GM18519 (cell line): Measurements from ENCODE around the gene ATG101.

ENCODE experiments used
- ATAC-seq: cut with Tn5 transposase; IDR thresholded peaks from one replicate; pipeline ENCODE4 v1.9.1; 2021; ENCODE audit warnings: mild to moderate bottlenecking, moderate library complexity; ENCODE audit not compliant: unreplicated experiment, low FRiP score

Gene ATG101

DNA sequence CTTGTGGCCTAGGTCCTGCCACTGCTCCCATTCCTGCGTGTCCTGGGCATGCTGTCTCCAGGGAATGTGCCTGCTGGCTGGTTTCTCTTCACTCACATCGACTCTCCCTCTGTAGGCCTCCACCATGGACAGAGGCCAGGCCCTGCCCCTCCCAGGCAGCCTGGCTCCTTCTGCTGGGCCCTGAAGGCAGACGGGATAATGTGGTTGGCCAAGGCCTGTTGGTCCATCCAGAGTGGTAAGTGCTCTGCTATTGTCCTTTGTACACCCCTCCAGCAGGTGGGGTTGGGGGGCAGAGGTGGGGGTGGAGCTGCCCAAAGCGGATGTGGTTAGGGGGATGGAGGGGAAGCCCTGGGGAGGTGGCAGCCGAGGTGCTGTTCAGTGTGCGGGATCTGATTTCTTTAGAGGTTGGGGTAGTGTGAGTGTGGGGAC lies 28.1 kb upstream of the ATG101 start:
- no peak for ATAC-seq

DNA sequence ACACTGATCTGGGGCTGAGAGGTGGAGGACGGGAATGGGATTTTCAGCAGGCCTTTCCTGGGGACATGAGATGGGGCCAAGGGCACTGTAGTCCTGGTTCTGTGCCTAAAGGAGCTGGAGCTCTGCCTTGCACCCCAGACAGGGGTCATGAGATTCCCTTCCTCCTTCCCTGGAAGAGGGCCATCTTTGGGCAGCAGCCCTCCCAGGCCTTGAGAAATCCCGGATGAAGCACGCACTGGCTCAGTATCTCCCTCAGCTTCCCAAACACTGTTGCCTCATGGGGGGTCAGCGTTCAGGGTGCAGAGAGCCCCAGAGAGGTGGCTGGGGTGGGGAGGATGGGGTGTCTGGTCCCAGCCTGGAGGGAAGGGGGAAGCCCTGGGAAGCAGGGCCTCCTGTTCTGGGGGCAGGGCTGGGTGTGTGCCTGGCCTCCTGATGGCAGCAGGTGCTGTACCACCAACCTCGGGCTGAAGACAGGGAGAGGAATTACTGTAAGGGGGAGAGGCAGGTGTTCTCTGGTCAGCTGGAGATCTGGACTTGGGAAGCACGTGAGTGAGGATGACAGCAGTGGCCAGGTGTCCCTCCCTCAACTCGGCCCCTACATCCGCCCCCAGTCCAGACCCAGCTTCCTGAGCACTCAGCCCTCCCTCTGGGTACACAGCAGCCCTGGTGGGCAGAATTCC lies 26.9 kb upstream of the ATG101 start:
- no peak for ATAC-seq

DNA sequence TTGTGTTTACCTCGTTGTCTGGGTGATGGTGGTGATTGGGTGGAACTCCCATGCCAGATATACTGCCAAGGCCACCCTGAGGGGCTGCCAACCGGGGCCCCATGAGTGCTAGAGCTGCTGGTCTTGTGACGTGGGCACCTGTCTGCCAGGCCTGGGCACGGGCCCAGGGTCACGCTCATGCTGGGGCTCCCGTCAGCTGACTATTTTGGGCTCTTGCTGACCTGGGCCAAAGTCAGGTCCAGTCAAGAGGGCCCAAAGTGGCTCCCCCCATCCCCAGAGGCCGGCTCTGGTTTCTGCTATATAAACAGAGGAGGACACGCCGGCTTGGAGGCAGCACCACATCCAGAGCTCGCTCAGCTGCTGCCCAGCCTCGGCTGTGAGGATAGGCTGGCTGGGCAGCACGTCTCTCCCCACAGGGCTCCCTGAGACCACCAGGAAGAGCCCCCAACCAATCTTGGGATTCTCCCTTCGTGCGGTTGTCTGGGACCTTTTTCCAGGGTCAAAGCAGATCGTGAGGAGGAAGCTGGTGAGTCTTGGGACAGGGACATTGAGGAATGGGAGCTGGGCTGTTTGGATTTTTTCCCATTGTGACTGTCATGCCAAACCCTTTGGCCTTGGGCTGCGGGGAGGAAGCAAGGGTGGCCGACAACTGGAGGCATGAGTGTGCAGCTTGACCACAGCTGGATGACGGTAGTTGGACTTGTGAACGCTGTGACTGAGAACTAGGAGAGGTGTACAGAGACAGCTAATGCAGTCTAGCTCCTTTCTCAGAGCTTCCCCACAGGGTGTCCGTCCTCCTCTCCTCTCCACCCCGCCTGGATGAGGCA lies 26.2 kb upstream of the ATG101 start:
- ATAC-seq, result no peak

DNA sequence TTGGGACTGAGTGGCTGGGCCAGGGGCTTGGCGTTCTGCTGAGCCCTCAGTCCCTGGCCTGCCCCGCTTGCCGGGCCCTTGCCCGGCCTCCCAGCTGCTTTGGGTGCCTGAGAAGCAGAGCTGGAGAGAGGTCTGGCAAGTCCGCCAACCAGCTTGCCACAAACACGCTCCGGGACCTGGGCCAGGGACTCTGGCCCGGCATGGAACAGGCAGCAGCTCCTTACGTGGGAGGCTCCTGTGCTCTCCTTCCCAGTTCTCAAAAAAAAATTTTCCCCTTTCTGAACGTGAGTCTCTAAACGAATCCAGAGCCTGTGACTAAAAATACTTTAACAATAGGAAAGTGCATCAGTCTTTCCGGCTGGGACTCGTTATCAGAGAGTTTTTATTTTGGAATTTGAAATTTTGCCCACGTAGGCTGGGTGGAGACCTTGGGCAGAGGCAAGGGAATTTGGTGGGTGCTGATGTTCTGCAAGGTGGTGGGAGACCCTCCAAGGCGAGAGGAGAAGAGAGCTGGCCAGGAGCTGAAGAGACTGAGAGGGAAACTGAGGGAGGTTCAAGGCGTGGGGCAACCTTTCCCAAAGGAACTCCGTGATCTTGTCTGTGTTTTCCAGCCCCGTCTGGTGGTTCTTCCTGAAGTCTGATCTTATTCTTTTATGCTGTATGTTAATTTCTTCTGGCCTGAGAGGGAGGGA lies 25.3 kb upstream of the ATG101 start:
- no peak for ATAC-seq

DNA sequence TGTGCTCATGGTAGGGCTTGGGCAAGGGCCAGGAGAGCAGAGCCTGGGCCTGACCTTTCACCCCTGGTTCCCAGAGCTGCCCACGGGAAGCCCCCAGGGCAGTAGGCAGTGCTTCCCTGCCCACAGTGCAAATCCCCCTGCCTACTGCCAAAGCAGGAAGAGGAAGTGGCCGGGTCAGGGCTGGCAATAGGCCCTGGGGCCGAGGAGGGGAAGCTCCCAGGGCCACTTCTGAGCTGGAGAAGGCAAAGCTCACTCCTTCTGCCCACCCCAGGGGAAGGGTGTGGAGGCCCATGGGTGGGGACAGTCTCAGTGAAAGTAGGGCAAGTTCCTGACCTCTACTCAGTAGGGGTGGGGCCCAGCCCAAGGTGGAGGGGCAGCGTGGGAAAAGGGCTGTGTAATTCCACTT lies 24.0 kb upstream of the ATG101 start:
- ATAC-seq, result no peak

DNA sequence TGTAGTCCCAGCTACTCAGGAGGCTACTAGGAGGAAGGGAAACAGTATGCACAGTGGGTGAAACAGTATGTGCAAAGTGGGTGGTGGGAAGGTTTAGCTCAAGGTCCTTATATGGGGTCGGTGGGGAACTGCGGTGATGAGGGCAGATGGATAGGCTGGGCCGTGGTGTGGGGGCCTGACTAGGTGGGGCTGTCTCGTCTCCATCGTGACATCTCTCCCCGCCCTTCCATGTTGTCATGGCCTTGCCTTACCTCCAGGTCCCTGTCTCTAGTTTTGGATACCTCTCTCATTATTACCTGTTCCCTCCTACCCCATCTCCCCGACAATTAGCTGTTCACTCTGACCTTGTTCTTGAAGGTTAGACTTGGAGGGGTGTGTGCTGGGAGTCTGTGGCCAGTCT lies 22.9 kb upstream of the ATG101 start:
- no peak for ATAC-seq

DNA sequence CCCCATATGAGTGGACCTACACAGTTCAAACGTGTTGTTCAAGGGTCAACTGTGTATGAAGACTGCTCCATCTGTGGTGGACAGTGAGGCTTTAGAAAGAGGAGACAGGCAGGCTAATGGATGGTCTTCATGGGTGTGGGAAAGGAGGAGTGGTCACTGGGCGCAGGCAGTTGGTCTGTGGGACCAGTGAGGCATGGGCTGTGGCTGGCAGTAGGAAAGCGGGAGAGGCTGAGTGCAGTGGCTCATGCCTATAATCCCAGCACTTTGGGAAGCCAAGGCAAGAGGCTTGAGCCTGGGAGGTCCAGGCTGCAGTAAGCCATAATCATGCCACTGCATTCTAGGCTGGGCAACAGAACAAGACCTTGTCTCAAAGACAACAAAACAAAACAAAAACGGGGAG lies 20.5 kb upstream of the ATG101 start:
- no peak for ATAC-seq

DNA sequence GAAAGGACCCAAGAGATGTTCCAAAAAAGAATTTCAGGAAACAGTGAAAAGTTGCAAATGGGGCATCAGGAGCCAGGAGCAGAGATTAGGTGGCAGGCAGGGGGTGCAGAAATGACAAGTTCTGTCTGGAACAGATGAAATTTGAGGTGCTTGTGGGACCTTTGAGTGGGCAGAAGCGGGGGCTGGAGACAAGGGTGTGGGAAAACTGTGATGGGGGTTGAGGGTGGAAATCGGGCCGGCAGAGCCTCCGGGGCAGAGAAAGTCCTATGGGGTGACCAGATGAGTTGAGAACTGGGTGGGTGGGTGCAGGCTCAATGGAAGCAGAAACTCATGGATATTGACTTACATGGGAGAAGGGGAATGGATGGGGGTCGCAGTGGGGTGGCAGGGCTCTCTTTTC lies 20.1 kb upstream of the ATG101 start:
- no peak for ATAC-seq

DNA sequence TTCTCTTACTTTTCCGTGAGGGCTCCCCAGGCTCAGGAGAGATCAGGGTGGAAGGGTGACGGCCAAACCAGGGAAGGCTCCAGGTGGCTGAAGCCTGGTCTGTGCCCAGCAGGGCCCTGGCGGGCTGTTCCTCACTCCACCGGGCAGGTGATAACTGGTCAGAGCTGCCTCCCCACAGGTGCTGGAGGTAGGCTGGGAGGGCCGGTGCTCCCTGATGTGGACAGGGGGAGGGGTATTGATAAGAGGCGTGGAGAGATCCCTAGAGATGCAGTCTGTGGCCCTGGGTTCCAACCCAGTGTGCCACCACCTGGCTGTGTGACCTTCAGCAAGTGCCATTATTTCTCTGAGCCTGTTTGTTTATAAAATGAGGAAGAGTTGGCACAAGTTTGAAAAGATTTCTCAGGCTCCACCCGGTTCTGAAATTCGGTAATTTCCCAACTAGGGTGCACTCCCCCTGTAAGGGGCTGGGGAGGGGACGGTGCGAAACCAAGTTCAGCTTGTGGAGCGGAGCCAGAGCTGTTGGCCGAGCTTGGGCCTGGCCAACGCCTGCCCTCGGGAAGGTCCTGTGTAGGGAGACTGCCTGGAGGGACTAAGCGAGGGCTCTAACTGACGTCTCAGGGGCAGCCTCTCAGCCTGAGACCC lies 19.5 kb upstream of the ATG101 start:
- ATAC-seq, result no peak

DNA sequence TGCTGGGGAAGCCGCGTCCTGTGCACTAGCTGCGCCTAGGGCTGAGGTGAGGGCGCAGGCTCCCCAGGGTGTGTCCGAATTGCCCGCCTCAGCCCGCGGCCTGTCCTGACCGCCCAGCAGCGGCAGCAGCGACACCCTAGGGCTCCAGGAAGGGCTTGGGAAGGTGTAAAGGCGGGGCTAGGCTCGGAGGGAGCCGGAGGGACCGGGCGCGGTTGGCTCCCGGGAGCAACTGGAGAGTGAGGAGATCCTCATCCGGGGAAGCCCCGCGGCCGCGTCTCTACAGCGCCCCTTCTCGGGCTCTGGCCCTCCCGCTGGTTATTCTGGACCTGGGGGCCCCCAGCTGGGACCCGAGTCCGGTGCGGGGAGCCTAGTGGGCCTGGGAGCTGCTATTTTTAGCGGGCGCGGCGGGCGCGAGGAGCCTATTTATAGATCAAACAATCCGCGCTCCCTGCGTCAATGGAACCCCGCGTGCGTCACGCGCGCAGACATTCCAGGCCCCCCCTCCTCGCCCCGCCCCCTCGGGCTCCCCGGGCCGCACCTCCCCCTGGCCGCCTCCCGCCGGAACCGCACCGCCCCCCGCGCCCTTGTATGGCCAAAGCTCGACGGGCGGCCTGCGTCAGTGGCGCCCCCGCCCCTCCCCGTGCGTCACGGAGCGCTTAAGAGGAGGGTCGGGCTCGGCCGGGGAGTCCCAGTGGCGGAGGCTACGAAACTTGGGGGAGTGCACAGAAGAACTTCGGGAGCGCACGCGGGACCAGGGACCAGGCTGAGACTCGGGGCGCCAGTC lies 18.8 kb upstream of the ATG101 start, which contains the start of gene NR4A1:
TSS of gene NR4A1 (plus strand) at position 685 of the 784 bp plus-strand sequence. CDS start 2,887 bp downstream, outside the sequence.
- ATAC-seq, result peak; percentile 47

DNA sequence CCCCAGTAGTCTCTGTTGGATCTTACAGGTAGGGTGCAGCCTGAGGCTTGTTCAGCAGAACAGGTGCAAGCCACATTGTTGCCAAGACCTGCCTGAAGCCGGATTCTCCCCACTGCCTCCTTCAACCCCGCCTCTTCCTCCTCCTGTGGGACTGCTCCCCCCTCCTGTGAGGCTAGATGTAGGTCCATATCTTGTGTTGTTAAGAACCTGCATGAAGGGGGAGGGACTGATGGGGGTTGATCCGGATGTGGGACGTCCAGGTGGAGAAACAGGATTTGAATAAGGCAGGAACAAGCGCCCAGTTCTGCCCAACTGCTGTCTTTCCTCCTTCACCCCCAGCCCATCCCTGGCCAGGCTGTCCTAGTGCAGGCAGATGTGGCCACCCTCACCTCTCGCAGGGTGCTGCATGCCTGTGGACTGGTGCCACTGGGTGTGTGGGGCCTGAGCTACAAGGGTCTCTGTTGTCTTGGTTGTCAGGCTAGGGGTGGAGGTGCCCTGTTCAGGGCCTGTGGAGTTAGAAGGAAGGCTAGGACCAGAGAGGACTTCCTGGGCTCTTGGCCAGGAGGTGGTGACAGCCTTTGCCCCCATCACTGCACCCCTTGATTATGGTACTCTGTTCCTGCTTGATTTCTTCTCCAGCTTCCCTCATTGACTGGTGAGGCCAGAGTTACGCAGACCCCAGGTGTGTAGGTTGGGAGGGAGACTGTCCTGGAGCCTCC lies 17.2 kb upstream of the ATG101 start:
- ATAC-seq, result no peak

DNA sequence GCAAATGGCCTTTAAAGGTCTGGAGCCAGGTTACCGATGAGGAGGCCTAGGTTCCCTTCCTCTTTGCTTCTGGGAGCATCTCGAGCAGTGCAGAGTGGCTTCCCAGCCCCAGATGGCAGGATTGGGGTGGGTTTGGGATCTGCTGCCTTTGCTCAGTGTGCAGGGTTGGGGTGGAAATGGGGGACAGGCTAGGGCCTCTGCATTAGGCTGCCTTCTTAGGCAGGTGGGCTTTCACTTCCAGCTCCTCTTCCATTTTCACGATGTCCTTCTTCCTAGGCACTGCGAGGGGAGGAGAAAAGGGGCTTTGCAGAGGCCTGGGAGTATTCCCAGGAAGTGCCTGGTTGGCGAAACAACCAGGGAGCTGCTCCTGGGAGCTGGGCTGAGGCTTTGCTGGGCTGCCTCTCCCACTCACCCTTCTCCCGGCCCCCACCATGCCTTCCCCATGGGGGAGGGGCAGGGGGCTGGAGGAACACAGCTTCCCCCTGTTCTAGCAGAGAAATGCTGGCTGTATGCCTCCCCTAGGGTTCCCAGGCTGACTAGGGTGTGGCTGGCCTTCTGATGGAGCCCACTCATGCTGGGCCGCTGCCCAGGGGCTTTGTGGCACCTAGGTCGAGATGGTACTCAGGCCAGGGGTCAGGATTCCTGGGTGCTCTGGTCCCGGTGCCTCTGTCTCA lies 16.1 kb upstream of the ATG101 start:
- no peak for ATAC-seq

DNA sequence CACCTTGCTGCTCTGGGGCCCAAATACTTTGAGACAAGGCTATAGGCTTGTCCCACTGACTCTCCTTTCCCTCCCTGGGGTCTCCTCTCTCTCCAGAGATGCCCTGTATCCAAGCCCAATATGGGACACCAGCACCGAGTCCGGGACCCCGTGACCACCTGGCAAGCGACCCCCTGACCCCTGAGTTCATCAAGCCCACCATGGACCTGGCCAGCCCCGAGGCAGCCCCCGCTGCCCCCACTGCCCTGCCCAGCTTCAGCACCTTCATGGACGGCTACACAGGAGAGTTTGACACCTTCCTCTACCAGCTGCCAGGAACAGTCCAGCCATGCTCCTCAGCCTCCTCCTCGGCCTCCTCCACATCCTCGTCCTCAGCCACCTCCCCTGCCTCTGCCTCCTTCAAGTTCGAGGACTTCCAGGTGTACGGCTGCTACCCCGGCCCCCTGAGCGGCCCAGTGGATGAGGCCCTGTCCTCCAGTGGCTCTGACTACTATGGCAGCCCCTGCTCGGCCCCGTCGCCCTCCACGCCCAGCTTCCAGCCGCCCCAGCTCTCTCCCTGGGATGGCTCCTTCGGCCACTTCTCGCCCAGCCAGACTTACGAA lies 15.4 kb upstream of the ATG101 start:
- ATAC-seq, result no peak

DNA sequence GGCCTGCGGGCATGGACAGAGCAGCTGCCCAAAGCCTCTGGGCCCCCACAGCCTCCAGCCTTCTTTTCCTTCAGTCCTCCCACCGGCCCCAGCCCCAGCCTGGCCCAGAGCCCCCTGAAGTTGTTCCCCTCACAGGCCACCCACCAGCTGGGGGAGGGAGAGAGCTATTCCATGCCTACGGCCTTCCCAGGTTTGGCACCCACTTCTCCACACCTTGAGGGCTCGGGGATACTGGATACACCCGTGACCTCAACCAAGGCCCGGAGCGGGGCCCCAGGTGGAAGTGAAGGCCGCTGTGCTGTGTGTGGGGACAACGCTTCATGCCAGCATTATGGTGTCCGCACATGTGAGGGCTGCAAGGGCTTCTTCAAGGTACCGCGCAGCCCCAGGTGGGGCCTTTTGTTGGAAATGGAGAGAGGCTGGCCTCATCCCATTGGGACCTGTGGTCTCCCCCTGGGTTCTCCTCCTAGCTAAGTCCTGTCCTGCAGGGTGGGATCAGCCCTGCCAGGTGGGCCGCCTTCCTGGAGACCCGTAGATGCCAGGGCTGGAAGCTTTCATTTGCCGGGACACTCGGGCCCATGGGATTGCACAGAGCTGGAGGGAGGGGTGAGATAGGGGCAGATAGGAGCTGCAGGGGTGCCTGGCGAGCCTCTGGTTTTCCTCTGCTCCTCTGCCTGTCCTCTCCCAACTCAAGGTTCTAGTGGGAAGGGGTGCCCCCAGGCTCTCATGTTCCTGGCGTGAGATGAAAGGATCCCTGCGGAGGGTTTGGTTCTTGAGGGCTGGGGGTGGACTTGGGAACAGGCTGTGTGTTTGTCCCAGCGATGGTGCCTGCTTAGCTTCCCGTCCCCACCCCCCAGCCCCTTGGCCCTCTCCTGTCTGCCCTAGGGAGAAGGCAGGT lies 14.7 kb upstream of the ATG101 start:
- ATAC-seq, result no peak

DNA sequence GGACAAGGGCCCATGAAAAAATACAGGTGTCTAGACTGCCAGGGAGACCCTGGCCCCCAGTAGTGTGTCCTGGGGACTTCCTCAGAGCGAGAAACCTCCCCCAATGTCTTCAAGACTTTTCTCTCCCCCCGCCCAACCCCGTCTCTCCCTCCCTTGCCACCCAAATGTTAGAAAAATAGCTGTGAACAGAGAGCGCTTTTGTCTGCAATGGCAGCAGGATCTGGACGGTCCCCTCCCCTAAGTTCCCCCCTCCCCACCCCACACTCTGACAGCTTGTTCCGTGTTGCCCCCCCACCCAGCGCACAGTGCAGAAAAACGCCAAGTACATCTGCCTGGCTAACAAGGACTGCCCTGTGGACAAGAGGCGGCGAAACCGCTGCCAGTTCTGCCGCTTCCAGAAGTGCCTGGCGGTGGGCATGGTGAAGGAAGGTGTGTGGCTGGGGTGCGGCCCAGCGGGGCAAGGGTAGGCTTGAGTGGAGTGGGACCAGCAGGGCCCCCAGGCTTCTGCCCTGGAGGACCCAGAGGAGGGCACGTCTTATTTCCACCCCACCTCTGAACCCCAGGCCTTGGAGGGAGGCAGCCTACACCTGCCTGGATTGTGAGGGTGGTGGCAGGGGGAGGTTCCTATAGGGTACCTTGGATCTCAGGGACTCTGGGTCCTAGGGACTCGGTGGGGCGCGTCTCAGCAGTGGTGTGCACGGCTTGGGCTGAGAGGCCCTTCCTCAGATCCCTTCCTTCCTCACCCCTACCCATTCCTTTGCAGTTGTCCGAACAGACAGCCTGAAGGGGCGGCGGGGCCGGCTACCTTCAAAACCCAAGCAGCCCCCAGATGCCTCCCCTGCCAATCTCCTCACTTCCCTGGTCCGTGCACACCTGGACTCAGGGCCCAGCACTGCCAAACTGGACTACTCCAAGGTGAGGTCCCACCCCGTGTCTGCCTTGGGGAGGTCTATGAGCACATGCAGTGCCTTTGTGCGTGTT lies 13.8 kb upstream of the ATG101 start:
- ATAC-seq, result no peak
